ENCODE results near the gene WT1.

Gene WT1

DNA sequence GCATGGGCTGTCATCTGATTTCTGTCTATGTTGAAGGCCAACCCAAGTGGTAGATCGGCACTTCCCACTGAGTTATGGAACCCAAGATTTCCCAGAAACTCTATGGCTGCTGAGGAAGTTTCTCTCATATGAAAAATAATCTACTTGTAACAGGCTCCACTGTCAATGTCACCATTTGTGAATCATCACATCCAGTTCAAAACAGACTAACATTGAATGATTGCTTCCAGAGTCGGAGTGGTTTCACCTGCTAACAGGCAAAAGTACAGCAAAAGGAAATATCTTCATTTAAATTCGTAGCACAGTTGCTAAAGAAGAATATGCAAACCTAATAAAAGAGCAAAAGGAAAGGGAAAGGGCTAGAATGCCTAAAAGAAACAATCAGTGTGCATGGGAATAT lies 12.8 kb downstream of the WT1 start:
- TF ChIP-seq, protein P1, sequence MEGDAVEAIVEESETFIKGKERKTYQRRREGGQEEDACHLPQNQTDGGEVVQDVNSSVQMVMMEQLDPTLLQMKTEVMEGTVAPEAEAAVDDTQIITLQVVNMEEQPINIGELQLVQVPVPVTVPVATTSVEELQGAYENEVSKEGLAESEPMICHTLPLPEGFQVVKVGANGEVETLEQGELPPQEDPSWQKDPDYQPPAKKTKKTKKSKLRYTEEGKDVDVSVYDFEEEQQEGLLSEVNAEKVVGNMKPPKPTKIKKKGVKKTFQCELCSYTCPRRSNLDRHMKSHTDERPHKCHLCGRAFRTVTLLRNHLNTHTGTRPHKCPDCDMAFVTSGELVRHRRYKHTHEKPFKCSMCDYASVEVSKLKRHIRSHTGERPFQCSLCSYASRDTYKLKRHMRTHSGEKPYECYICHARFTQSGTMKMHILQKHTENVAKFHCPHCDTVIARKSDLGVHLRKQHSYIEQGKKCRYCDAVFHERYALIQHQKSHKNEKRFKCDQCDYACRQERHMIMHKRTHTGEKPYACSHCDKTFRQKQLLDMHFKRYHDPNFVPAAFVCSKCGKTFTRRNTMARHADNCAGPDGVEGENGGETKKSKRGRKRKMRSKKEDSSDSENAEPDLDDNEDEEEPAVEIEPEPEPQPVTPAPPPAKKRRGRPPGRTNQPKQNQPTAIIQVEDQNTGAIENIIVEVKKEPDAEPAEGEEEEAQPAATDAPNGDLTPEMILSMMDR (conservative IDR thresholded peaks at IDR 0.05; ENCODE audit: low read depth, low read length): no peak
- DNase-seq (ENCODE audit: low read depth): no peak
- H3K4me3 ChIP-seq (ENCODE audit: low read length): no peak overlapping the region

DNA sequence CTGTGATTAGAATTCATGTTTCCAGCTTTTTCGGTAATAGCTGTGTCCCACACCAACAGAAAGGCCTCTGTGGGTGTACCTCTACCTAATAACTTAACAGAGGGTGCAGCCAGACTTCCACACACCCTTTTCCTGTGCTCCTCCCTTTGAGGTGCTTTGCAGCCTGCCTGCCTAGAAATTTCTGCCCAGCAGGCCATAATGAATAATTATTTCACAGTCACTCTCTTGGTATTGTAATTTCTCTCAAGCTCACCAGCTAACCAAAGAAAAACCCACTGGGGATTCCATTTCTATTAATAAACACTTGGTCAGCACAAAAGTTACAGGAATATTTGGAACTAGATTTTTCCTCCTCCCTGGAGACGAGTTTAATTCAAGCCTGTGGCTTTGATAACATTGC lies 13.3 kb downstream of the WT1 start:
- TF ChIP-seq, protein P1 (conservative IDR thresholded peaks at IDR 0.05; ENCODE audit: low read depth, low read length): no peak

DNA sequence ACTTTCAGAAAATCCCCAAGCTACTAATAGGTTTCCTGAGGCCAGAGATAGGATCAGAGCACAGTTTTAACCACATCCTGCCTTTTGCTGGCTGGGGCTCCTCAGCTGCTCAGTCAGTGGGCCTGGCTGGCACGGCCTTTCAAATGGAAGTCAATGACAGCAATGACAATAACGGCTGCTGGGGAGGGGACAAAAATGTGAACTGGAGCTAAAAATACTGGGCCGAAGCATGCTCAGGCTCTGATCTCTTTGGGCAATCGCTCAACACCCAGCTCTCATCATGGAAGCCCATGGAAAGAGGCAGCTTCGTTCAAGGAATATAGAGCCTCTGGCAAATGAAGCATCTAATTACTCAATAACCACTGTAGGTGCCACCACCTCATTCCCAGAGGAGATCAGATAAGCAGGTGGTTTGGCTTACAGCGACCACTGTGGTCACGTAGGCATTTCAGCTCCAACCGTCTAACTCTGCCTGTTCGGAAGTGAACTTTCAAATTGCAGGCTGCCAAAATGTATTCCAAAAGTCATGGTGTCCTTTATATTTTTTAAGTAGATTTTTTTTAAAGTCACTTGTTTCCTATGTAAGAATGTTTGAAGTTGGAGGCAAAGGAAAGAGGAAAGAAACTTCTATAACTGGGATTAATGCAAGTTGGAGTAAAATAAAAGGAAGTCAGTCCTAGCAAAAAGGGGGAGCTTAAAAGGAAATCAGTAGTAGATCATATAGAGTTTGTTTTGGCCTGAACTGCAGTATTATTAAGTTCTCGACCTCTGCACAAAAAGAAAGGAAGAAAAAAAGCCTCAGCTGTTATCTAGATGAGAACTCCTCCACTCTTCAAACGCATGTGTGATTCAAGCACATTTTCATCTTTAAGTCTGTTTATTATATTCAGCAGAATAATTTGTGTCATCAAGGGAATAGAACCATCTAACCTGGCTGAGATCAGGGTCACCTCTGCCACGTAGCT lies 14.1 kb downstream of the WT1 start:
- no peak overlapping the region for H3K4me3 ChIP-seq (ENCODE audit: low read length)
- TF ChIP-seq, protein P1 (conservative IDR thresholded peaks at IDR 0.05; ENCODE audit: low read depth, low read length): no peak
- DNase-seq (ENCODE audit: low read depth): no peak

More for the DNA sequence above, 13.3 kb downstream of the WT1 start:
- no peak overlapping the region for H3K4me3 ChIP-seq (ENCODE audit: low read length)
- no peak for DNase-seq (ENCODE audit: low read depth)

DNA sequence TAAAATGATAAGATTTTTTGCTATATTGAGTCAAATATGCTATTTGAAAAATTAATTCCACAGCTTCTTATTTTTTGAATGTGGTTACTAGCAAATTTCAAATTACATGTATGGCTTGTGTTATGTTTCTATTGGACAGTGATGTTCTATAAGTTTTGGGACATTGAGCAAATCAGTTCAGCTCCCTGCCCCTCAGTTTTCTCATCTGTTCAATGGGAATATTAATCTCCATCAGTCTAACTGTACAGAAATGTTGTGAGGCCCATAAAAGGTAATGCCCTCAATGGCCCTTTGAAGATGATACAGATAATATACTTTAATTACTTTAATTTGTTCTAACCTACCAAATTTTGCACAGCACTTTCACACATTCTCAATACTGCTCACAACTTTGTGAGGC lies 15.2 kb downstream of the WT1 start:
- TF ChIP-seq, protein P1 (conservative IDR thresholded peaks at IDR 0.05; ENCODE audit: low read depth, low read length): no peak
- DNase-seq (ENCODE audit: low read depth): no peak
- H3K4me3 ChIP-seq (ENCODE audit: low read length): no peak overlapping the region

DNA sequence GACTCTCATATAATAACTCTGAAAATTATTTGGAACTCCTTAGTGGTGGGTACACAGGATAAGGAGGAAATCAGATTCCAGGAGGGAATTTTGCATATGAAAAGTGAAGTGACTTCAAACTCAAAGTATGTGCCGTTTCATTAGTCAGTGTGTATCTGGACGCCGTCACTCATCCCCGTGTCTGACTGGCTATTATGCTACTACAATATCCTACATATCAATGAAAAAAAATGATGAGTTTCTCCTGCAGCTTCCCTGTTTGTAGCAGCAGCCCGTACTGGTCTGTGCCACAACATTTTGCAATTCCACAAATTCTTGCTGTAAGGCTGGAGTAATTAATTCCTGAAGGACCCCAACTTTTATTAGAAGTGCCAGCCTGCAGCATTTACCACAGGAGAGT lies 16.5 kb downstream of the WT1 start:
- H3K4me3 ChIP-seq (ENCODE audit: low read length): no peak overlapping the region
- TF ChIP-seq, protein P1 (conservative IDR thresholded peaks at IDR 0.05; ENCODE audit: low read depth, low read length): no peak
- no peak for DNase-seq (ENCODE audit: low read depth)

DNA sequence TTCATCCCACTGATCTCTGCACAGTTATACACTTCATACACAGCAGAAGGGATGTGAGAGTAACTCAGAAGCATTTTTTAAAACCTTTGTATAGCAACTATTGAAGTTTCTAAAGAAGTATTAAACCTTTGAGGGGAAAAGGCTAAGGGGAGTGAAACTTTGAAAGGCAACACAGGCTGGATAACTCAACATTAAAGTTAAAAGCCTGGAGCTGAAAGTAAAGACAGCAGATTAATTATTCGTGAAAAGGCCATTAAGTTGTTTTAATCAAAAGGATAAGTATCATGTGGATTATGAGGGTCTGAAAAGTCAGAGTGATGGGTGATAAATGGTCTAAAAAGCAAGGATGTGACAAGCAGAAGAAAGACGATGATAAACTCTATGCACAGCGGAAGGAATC lies 17.5 kb downstream of the WT1 start:
- DNase-seq (ENCODE audit: low read depth): no peak
- TF ChIP-seq, protein P1 (conservative IDR thresholded peaks at IDR 0.05; ENCODE audit: low read depth, low read length): no peak
- no peak overlapping the region for H3K4me3 ChIP-seq (ENCODE audit: low read length)

DNA sequence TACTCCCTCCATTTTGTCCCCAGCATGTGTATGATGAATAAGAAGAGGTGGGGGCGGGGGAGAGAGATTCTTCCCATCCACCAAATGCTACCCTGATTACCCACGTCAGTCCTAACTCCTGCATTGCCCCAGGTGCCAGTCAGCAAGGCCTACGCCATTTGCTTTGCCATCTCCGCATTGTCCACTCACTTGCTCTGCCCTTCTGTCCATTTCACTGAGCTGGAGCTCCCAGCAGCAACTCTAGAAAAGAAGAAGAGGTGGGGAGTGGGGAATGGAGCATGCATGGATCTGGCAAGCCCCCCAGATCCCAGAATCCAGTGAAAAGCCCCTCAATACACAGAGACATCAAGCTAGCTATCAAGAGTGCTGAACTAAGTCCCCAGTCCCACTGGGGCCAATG lies 19.0 kb downstream of the WT1 start:
- DNase-seq (ENCODE audit: low read depth): no peak
- TF ChIP-seq, protein P1 (conservative IDR thresholded peaks at IDR 0.05; ENCODE audit: low read depth, low read length): no peak
- H3K4me3 ChIP-seq (ENCODE audit: low read length): no peak overlapping the region
